Effector CD4-positive, alpha-beta T cell (primary cell): ENCODE data around the gene RPL35.
"Not testable (repeated sequence)": the region's sequence is repeated elsewhere in the genome, so short reads cannot be mapped to it uniquely, and the experiment has no call there.

Experiments used
- DNase-seq: peaks from one replicate; pipeline ENCODE4 v3.0.0-alpha.2; 2020

Gene RPL35

DNA sequence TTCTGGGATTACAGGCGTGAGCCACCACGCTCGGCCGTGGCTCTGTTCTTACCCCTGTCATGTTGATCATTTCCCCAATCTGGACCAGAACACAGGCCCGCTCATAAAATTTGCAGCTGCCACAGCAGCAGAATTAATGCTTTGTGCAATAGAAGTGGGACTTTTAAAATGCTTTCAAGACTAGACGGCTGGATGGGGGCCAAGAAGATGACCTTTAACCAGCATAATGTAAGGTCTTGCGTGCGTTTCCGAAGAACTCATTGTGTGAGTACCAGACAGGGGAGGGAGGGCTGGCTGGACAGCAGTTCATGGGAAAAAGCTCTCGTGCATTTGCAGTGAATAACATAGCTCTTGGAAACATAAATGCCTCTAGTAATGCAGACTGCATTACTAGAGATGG is 12.0 kb downstream of the RPL35 start:
- DNase-seq: no peak

GRCh38 chr9:124846969-124847368 is 14.8 kb downstream of the RPL35 start:
- DNase-seq: no peak

DNA sequence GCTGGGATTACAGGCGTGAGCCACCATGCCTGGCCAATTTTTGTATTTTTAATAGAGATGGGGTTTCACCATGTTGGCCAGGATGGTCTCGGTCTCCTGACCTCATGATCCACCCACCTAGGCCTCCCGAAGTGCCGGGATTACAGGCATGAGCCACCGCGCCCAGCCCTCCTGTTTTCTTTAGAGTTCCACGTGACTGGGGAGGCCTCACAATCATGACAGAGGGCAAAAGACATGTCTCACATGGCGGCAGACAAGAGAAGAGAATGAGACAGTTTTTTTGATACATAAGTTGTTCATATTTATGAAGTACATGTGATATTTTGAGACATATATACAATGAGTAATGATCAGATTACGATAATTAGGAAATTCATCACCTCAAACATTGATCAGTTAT is 15.3 kb downstream of the RPL35 start:
- not testable (repeated sequence) for DNase-seq

GRCh38 chr9:124844291-124844690 is 17.5 kb downstream of the RPL35 start:
- DNase-seq: no peak

GRCh38 chr9:124843456-124844034 is 18.2 kb downstream of the RPL35 start:
- DNase-seq: no peak

GRCh38 chr9:124841075-124841821 is 20.5 kb downstream of the RPL35 start:
- no peak for DNase-seq

DNA sequence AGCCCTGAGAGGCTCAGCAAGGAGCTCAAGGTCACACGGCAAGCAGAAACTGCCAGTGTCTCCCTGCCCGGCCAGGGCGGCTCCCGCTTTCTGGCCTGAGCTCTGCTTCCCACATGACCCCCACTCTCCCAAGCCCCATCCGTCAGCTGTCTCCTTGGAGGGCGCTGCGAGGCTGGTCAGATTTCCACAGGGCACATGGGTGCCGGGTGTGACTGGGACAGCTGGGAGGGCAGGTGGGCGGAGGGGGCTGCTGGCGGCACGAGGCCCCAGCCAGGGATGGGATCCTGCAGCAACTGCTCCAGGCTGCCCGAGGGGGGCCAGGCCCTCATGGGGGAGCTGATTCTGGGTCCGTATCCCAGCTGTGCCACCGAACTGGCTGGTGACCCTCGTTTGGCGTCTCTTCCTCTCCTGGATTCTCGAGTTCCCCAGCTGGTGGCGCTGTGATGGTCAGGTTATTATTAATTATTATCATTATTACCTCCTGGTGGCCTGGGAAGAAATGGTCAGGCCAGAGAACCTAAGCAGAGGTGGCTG is 21.4 kb downstream of the RPL35 start:
- DNase-seq: no peak

- no peak for DNase-seq
Observed at GRCh38 chr9:124839612-124840299, 22.0 kb downstream of the RPL35 start.

DNA sequence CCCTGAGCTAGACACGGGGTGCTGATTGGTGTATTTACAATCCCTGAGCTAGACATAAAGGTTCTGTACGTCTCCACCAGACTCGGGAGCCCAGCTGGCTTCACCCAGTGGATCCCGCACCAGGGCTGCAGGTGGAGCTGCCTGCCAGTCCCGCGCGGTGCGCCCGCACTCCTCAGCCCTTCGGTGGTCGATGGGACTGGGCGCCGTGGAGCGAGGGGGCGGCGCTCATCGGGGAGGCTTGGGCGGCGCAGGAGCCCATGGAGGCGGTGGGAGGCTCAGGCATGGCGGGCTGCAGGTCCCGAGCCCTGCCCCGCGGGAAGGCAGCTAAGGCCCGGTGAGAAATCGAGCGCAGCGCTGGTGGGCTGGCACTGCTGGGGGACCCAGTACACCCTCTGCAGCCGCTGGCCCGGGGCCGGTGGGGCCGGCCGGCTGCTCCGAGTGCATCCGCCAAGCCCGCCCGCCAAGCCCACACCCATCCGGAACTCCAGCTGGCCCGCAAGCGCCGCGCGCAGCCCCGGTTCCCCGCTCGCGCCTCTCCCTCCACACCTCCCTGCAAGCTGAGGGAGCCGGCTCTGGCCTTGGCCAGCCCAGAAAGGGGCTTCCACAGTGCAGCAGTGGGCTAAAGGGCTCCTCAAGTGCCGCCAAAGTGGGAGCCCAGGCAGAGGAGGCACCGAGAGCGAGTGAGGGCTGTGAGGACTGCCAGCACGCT is 23.0 kb downstream of the RPL35 start:
- not testable (repeated sequence) for DNase-seq

- not testable (repeated sequence) for DNase-seq
Observed at GRCh38 chr9:124838132-124838531, 23.6 kb downstream of the RPL35 start.

DNA sequence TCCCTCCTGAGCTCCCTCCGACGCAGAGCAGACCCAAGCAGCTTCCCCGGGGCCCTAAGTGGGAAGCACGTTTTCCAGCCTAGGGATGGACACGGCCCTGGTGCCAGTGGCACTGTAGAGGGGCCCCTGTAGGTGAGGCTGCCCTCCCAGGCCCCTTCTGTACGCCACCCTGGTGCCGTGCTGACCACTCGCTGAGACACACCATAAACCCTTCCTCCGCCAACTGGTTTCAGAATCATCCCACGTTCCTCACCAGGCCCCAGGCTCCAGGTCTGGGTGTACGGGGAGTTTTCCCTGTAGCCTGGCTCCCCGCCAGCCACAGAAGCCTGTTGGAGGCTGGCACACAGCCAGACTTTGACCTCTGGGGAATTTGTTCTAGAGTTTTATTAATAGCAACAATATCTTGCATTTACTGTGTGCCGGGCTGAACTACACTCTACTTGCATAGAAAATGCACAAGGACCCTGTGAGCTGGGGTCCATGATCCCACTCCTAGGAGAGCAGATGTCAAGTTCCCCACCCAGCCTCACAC is 26.7 kb downstream of the RPL35 start:
- no peak for DNase-seq

DNA sequence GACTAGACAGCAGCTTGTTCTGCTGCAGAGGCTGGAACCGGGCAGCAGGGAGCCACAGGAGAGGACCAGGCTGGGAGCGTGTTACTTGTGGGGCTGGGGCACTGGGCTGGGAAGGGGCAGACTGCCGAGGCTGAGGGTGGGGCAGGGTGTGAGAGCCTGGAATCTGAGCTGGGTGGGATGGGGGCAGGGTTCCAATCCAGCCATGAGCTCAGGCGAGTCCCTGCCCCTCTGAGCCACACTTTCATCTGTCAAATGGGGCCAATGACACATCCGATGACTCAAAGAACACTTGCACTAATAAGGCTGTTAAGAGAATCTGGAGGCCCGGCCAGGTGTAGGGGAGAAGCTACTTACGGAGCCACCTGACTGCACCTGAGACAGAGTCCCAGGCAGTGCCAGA is 27.2 kb downstream of the RPL35 start:
- DNase-seq: no peak

DNA sequence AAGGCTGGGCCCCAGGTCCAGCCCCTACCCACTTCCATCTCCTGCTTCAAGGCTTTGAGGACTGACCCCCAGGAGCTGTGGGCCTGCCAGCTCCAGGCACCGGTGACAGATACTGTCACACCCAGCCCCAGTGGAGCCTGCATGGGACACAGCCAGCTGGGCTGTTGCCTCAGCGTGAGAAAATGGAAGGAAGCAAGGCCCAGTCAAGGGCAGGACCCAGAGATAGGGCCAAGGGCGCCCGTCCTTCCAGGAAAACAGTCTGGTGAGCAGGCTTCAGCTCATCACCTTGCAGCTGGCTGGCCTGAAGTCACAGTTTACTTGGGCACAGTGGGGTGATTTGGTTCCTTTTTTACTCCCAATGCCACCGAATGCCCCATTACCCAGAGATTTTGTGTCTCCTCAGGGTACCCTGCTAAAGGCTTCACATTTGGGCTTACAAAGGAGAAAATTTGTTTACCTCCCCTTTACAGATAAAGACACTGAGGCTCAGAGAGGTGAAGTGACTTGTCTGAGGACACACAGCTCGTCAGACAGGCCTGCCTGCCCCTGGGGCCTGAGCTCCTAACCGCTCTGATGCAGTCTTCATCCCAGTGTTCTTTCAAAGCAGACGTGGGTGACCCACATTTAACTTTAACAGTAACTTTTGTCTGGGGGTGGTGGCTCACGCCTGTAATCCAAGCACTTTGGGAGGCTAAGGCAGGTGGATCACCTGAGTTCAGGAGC is 30.0 kb downstream of the RPL35 start:
- no peak for DNase-seq

DNA sequence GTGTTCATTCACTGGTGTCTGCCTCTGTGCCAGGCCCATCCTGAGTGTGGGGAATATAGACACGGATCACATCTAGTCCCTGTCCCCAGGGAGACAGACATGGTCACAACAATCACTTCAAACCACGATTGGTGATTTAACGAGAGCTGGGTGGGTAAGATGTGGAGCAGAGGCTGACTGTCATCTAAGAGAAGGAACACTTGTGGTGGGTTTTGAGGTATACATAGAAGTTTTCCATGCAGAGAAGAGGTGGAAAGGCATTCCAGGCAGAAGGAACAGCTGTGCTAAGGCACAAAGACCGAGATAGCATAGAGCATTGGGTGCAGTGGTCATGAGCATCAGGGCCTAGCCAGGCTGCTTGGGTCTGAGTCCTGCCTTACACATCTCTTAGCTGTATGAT is 31.2 kb downstream of the RPL35 start:
- no peak for DNase-seq

- DNase-seq: no peak
Observed at GRCh38 chr9:124829334-124829669, 32.5 kb downstream of the RPL35 start.

- DNase-seq: no peak
Observed at GRCh38 chr9:124828489-124829333, 33.0 kb downstream of the RPL35 start.

DNA sequence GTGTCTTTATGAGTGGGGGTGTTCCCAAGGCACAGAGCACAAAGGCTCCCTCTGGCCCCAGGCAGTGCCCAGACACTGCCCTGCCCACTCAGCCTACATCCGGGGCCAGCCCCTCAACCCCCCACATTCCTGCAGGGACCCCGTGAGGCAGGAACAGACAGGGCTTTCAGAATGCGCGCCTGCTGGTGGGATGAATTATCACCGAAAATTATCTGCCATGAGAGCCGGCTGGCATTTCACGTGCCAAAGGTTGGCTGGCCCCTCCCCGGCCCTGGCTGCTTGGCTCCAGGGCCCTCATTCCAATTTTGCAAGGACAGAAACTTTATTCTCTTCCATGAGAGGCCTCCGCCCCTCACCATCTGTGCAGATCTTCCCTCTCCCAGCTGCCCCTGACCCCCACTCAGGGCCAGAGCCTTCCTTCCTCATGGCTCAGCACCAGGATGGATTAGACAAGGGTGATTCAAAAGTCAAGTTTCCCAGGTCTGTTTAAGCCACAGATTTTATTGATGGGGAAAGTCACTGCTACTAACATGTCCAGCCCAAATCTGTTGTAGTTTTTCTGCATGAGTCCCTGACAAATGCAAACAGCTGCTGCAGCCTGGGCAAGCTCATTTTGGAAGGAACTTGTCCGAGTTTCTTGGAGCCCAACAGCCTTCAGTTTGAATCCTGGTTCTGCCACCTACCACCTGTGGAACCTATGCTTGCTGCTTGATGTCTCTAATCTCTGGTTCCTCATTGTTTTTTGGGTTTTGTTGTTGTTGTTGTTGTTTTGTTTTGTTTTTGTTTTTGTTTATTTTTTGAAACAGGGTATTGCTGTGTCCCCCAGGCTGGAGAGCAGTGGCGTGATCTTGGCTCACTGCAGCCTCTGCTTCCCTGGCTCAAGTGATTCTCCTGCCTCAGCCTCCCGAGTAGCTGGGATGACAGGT is 40.8 kb downstream of the RPL35 start:
- no peak for DNase-seq

DNA sequence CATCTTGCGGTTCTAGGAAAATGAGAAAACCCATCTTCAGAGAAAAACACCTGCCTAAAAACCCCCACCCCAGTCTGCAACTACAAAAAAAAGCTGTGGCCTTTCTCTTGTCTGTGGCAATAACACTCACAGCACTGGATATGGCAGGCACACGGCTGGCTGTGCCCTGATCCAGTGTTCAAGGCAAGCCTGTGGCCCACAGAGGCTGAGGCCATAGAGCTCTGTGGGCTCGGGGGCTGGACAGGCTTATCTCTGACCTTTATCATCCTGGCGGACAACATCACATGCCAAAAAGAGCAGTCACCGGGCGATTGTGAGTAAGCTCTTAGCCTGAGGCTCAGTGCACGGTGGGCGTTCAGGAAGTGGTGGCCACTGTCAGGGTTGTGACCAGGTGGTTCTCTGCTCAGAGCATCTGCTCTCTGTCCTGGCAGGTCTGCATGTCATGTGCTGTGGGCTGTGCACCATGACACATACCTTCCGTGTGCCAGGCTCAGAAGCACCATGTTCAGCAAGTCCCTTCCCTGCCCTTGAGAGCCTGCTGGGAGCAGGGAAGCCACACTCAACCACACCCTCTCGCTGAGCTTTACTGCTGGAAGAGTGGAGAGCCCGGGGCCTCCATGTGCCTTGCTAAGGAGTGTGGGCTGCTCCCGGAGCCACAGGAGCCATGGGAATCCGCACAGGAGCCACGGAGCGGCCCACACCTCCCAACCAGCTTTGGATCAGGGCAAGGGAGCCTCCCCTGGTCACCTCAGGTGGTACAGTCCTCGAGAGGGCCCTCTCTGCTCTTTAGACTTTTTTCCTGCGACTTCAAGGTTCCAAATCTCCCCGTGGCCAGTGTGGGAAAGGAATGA is 43.1 kb downstream of the RPL35 start:
- no peak for DNase-seq

DNA sequence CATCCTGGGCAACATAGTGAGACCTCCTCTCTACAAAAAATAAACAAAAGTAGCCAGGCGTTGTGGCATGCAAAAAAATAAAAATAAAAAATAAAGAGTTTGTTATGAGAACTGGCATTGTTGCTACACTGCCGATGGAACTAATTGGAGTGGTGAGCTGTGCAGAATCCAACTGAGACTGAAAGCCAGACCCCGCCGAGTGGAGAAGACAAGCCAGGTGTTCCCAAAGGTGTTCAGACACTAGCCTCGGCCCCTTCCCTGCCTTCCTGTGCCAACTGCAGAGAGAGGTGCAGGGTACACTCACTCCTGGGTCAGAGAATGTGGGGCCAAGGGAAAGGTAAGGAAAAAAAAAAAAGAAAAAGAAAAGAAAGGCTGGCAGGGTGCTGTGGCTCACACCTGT is 46.2 kb downstream of the RPL35 start:
- DNase-seq: no peak
